T-helper 2 cell treated with Interferon-gamma antibody and Interleukin-4, amounts not matched to agents 100 ng/mL and 5 ng/mL, for 36 hours (primary cell): ENCODE results near the gene DCAF5. TPM values are rescaled to one million over a fixed set of nuclear protein-coding genes. Genes with fewer than 3 reads are reported as not detected.

ENCODE experiments used
- intact Hi-C: fragments of 100-400 bp; cut with micrococcal nuclease; formaldehyde crosslinking; loops from one replicate; pipeline ENCODE4 v1.15.1; 2023
- total RNA-seq: library from RNA; stranded (reverse); gene quantifications from 2 replicates; pipeline ENCODE4 v1.2.3, GENCODE V29; 2022

The DCAF5 gene
- total RNA-seq, 1 donor from 2014 or later: 34.2 TPM

DNA sequence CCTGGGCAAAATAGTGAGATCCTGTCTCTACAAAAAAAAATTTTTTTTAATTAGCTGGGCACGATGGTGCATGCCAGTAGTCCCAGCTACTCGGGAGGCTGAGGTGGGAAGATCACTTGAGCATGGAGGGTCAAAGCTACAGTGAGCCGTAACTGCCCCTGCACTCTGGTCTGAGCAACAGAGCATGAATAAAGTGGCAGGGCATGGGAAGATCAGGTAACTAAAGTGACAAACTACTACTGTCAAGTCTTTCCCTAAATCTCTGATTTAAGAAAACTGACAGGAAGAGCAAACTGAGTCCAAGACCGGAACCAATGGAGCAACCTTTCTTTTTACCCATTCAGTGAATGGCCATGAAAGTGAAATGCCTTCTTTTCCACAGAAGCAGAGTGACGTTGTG is 10.8 kb downstream of the DCAF5 start:
- intact Hi-C loops: no loop called here

DNA sequence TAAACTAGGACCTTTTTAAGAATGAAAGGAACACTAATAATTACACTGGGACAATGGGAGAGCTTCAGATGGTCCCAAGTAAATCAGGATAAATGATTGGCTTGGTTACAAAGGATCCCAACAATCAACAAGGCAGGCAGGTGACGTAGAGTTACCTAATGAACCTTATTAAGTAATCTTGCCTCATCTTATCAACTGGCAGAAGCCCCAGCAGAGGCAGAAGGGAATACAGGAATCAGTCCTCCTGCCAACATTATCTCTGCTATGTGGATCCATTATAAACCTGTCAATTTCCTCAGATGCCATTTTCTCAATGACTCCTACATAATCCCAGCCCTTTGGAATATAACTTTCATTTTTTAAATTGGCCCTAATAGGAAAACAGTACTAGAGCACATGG is 11.4 kb downstream of the DCAF5 start:
- intact Hi-C loops: no loop called here

DNA sequence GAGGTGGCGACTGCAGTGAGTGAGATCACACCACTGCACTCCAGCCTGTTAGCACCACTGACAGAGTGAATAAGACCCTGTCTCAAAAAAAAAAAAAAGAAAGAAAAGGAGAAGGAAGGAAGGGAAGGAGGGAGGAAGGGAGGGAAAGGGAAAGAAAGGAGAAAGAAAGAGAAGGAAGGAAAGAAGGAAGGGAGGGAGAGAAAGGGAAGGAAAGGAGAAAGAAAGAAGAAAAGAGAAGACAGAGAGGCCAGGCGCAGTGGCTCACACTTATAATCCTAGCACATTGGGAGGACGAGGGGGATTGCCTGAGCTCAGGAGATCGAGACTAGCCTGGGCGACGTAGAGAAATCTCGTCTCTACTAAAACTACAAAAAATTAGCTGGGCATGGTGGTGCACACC is 13.2 kb downstream of the DCAF5 start:
- intact Hi-C loops: no loop called here

DNA sequence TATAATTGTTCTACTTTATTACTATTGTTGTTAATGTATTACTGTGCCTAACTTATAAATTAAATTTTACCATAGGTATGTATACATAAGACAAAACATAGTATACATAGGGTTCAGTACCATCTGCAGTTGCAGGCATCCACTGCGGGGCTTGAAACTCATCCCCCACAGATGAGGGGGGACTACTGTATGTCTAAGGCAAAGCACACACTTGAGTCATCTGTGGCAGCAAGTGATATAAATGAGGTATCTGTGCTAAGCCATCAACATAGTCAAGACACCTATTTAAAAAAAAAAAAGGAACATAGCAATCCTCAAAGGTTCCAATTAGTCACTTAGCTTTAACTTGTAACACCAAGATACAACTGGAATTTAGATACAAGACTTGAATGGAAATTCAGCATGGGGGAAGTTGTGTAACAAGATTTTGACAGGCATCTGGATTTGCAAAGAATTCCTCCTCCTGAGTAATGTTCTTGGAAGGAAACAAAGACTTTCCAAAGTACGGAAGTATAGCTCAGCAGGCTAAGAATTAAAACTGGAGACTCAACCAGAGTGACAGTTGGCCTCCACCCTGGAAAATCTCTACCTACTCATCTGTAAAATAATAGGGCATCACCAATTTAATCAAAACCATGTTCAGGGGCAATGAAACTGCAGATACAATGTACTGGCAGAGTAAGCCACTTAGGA is 14.9 kb downstream of the DCAF5 start:
- intact Hi-C loops: no loop called here

DNA sequence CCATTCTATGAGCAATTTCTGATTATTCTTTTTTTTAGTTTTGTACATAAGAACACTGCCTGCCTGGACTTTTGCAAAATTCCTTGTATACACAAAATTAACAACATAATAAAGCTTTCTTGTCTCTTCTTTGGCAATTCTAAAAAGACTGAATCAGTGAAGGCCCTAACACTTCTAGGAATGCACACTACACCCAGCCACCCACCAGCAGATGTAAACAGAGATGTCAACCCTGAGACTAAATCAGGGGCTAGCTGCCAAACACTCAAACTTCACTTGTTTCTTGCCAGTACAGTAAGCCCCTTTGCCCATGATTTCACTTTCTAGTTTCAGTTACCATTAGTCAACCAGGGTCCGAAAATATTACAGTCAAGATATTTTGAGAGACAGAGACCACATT is 15.5 kb downstream of the DCAF5 start:
- intact Hi-C loops: no loop called here

DNA sequence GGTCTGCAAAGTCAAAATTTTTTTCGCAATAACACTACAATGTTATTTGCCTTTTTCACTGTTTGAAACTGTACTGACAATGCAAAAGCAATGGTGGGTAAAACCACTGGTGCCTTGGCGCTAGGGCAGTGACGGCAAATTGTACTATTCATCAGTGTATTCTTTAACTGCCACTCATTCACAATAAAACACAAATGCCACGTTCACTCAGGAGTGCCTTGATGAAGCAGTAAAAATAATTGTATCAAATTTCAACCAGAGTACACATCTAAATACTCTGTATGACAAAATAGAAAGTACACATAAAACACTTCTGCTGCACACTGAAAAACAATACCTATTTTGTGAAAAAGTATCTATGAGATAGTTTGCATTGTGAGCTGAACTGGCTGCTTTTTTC is 17.8 kb downstream of the DCAF5 start:
- intact Hi-C loops: no loop called here

DNA sequence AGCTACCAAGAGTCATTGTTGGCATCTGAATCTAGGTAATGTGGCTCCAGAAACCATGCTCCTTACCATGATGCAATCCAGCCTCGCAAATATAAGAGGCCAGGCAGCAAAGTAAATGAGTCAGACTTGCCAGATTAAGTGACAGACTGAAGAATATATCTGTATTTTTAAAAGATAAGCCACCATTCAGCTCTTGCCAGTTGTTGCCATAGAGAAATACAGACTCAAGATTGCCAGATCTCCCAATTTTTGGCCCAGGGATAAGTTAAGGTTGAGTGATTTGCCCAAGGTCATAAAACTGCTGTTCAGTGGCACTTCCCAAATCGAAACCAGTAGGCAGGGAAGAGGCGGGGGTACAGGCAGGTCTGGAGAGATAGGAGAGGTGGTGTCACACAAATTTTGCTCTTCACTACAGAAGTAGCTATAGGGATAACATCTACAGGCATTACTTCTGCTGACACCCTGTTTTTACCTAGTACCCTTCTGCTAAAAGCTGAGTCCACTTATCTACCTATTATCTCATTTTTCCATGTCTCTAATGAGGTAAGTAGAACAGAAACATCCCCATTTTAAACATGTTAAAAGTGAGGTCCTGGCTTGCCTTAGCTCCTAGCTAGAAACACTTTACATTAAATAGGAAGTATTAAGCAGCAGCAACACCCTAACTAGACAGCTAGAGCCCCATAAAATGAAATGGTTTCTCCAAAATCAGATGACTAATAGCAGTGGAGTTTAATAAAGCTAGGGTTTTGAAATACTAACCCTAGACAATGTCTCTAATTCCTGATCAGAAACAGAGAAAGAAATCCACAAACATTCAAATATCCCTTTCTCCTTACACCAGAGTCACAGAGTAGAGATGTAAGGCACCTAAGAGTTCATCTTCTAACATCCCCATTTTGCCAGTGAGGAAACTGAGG is 19.5 kb downstream of the DCAF5 start:
- intact Hi-C loops: no loop called here

DNA sequence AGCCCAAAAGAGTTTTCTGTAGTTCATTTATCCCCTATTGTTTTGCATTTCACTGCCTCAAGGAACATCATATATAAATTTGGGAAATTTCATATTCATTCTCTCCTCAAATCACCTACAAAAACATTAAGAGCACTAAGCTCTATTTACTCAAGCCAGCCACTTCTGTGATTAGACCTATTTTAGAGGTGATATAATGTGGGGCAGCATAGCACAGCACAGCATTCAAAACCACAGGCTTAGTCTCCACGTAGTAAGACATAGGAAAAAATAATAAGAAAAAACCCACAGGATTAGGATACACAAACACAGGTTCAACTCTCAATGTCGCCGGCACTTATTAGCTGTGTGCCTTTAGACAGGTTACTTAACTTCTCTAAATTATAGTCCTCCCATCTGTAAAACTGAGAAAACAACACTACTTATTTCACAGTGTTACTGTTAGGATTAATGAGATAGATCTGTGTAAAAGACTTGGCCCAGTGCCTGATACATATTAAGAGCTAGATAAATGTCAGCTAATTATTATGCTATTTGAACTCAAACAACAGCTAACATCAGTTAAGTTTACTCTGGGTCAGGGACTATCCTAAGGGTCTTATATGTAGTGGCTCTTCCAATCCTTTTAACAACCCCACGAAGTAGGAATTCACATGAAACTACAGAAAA is 20.3 kb downstream of the DCAF5 start:
- intact Hi-C loops: no loop called here

DNA sequence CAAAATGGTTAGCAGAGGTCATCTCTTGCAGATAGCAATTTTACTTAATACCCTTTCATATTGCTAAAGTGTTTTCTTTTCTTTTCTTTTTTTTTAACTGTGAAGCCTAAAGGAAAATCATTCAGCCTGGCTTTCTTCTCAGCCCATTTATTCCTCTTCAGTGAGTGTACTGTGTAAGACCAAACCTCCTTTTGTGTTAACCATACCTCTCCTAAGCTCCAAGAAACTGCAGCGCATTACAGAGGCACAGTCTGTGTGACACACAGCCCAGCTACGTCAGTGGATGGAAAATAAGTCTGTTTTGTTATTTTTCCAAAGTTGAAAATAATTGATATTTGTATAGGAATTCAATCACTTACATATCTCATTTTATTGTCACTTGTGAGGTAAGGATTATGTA is 21.7 kb downstream of the DCAF5 start:
- intact Hi-C loops: no loop called here

DNA sequence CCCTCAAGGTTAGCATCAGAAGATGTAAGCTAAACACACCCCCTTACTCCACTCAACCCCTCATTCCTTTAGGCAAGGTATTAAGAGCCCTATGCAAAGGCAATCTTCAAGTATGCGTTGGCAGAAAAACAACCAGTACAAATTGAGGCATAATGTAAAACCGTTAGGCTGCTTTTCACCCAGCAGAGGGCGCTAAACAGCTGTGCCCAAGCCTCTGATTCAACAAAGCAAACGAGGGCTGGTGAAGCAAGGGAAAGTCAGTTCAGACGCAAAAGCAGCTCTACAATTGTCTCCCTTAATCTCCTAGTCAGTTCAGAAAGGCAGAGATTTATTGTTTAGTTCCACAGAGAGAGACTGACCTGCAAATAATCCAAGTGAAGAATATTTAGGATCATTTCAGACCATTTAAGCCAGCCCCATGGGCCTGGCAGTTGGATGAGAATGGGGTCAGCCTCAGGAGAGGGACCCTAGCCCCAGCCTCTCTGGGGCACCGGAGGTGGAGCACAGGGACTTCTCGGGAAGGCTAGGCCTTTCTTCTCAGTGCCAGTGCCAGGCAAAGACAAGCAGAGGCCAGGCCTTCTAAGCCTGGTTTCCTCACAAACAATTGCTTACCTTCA is 23.5 kb downstream of the DCAF5 start:
- intact Hi-C loops: loop anchor here (1.0 to 5.0 kb wide), 3 partner anchors 22 to 331 kb away; no protein-coding TSS in a partner anchor

DNA sequence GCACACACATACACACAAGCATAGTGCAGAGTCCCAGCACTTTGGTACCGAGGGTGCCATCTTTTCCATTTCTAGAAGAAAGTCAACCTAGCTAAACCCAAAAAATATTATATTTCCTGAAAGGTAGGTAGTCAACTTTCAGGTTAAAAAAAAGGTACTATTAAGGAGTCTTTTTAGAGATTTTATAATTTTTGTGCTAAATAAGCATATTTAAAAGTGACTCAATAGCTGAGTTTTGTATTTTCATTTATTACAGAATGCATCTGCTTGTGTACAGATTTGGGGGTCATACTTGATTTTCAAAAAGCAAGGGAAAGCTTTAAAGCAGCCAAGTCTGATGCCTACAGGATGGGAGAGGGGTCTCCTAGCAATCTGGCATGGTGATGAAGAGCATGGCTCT is 34.6 kb downstream of the DCAF5 start:
- intact Hi-C loops: no loop called here

DNA sequence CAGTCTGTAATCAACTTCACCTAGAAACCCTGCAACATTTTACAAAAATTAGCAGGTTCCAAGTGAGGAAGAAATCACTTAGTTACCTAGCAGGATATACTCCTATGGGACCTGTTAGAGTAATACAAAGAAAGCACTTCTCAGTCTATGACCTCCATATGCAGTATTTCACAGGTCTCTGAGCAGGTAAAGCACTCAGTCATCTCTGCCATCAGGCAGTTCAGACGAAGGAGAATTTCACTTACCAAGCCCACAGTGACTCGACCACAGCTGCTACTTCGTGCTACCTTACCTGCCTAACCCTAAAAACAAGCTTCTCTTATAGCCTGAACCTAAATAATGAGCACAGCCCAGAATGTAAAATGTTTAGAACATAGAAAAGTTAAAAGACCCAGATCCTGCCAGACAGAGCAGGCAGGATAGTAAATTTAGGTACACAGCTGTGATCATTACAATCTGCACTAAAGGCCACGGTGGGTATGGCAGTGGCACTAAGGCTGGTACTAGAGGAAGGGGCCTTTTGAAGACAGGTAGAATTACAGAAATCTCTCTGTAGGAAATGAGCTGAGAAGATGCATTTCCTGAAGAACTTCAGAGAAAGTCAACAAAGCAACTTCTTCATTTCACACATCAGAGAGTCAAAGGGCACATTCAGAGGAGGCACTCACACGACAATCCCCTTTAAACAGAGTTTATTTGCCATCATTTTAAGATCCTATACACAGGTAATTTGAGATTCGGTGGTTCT is 35.7 kb downstream of the DCAF5 start:
- intact Hi-C loops: no loop called here

DNA sequence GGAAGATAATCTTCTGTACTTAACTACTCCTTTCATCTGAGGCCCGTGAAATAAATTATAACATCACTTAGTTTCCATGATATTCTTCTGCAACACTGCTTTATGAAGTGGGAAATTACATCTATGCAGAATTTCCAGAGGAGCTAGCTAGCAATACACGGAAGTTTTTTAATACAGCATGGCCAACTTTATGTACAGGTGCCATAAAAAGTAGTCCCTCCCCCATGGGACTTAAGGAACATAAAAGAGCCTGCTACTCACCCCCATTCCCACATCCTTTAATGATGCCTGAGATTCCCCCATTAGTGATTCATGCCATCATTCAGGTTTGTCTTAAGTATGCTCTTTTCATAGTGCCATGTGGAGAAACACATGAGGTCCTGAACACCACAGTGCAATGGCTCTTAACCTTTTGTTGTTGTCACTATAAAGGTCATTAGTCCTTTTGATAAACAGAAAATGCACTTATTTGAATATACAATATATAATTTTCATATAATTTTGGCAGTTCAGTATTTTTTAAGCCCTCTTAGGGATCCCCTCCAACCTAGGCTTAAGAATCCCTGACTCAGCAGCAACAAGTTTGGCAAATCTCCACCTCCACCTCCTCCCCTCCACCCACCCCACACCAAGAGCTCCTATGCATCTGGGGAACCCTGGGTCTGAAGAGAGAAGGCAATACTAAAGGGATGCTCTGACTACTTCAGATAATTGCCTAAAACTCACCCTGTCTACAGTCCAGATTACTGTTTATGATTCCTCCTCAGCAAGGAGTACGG is 37.3 kb downstream of the DCAF5 start:
- intact Hi-C loops: no loop called here

DNA sequence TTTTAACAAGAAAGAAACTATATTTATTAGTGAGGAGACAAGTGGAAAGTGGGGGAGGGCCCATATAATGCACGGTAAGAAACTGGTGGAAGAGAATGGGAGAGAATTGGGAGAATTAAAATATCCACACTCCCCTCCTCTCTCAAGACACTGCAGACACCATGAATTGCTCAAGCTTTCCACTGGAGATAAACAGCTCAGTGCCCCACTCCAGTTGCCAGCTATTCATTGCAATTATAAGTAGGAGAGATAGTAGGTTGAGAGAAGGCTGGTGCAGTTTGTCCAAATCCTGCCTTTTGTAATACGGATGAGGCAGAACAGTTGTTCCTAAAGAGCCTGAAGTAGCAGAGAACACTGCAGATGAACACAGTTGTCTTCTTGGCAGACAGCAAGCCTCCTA is 38.2 kb downstream of the DCAF5 start:
- intact Hi-C loops: no loop called here

DNA sequence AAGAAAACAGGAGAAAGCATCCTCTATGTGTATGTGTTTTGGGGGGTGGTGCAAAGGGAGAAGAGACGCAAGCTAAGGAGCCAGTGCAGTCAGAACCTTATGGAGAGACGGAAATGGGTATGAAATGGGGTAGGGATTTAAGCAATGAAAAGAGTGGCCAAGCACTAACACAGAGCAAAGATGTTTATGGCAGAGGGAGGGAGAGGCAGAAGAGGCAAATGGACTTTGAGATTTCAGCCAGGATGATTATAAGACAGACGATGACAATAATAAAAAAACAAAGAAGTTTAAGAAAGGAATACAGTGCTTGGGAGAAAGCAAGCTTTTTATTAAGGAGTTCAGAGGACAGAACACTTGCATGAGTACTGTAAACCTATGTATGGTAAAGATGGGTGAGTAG is 44.6 kb downstream of the DCAF5 start:
- intact Hi-C loops: no loop called here

DNA sequence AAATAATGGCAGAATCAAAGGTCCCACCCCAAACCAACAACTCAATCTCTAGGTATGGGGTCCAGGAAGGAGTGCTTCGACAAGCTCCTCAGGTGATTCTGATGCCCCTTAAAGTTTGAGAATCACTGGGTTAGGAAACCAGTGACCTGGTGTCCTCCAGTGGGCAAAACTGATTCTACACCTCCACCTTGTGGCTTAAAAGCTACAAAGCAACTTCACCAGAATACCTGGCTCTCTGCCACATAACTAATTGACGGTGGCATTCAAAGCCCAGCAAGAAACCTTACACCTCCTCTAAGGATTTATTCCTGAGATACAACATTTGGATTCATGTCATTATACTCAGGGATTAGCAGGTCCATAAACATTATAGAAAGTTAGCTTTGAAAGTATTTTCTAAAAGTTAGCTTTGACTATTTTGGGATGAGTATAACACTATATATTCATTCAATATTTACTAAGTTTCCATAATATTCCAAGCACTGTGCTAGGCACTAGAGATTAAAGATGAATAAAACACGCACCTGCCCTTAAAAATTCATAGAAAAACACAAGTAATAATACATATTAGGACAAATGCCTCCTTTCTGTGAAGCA is 45.4 kb downstream of the DCAF5 start:
- intact Hi-C loops: loop anchor here (1.0 kb wide), 2 partner anchors 196 to 244 kb away; no protein-coding TSS in a partner anchor

DNA sequence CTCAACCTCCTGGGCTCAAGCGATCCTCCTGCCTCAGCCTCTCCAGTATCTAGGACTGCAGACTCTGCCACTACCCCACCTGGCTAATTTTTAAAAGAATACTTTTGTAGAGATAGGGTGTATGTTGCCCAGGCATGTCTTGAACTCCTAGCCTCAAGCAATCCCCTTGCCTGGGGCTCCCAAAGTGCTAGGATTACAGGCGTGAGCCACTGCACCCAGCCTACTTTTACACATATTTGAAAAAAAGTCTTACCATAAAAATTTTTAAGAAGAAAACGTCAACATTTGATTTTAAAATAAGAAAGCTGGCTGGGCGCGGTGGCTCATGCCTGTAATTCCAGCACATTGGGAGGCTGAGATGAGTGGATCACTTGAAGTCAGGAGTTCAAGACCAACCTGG is 46.5 kb downstream of the DCAF5 start:
- intact Hi-C loops: no loop called here

DNA sequence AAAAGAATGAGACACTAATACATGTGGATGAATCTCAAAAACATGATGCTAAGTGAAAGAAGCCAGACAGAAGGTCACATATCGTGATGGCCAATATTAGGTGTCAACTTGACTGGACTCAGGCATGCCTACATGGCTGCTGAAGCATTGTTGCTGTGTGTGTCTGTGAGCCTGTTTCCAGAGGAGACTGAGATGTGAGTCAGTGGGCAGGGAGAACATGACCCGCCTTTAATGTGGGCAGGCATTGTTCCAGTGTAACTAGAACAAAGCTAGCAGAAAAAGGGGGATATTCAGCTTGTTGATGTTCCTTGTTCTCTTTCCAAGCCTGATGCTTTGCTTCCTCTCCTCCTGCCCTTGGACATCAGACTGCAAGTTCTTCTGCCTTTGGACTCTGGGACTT is 47.6 kb downstream of the DCAF5 start:
- intact Hi-C loops: no loop called here

DNA sequence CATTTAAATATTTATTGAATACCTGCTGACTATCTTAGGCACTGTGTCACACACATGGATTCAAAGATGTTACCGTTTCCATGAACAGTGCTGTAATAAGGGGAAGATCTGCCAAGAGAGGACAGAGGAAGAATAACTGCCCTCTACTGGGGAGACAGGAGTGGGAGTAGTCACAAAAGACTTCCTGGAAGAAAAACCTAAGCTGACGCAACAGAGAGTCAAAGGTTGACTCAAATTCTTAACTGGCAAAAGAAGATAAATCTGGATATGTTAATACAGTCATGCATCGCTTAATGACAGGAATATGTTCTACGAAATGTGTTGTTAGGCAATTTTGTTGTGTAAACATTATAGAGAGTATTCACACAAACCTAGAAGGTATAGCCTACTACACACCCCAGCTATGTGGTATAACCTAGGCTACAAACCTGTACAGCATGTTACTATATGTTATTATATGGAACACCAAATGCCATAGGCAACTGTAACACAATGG is 51.5 kb downstream of the DCAF5 start:
- intact Hi-C loops: no loop called here

DNA sequence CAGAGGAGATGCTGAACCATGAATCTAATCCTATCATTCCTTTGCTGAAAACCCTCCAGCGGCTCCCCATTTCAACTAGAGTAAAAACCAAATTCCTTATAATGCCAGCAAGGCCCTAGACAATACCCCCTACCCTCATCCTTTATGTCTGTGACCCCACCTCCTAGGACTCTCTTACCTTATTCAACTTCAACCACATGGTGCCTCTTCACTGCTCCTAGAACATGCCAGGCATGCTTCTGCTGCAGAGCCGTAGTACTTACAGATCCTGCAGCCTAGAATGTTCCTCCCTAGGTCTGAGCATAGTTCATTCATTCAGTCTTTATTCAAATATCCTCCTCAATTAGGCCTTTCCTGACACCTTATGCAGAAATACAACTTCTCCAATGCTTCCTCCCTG is 54.9 kb downstream of the DCAF5 start:
- intact Hi-C loops: no loop called here
